GOT3 (cell line): ENCODE results near the gene TPPP2.
"Not testable (repeated sequence)": the region's sequence is repeated elsewhere in the genome, so short reads cannot be mapped to it uniquely, and the experiment has no call there.

Experiments
- DNase-seq: peaks from one replicate; lab custom pipeline; 2025; ENCODE audit warnings: mixed read lengths; lab: John Stamatoyannopoulos, UW

TPPP2 gene

DNA sequence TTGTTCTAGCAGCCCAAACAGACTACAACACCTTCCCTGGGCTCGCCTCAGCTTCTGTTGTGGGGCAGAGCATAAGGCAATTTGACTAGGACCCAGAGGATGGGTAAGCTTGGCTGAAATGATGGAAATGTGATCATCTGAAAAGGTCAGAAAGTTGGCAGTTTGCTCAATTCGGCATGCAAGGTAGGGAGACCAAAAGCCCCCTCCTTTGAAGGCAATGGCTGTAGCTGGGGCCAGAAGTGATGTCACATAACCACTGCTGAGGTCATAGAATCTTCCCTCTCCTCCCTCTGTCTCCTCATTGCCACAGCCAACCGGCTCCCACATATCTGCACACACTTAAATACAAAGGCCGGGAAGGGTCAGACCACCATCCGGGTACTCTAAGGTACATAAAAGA, at the start of gene TPPP2:
Gene TPPP2, plus strand, starts transcription at position 301 of the 400 bp plus-strand sequence. CDS start 365 bp downstream, outside the sequence.
- no peak for DNase-seq

DNA sequence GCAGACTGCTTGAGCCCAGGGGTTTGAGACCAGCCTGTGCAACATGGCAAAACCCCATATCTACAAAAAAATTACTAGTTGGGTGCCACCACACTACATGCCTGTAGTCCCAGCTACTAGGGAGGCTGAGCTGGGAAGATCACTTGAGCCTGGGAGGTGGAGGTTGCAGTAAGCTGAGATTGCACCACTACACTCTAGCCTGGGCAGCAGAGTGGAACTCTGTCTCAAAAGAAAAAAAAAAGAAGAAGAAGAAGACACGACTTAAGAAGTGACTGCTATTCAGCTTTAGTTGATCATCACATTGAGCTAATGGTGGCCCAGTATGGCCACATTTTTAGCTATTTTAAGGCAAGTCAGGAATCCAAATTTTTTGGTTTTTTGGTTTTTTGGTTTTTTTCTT, 49.1 kb upstream of the TPPP2 start:
- DNase-seq: no peak

DNA sequence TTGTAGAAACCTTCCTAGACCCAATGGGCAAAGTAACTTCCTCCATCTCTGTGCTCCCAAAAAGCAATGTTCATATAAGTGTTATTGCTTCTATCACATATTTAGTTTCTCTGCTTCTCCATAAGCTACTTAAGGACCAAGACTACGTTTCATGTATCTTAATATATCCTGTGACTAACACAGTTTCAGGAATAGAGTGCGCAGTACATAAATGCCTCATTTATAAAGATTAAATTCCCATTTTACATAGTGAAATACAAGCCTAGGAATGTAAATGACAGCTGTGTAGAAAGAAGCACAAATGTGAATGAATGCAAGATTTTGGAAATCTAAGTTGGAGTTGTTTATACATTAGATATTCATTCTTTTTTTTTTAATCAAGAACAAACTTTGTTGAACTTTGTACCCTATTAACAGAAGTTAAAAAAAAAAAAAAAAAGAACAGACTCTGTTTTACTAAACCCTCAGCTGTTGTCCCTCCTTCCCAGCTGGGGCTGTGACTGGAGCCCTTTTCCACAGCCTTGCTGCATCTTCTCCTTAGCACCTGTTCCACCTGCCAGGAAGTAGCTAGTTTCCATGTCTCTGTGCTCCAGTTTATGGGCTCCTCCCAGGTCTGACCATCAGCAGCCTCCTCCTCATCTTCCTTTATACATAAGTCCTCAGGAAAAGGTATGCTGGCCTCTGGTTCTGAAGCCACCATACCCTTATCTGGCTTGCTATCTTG, 47.2 kb upstream of the TPPP2 start:
- DNase-seq: no peak

DNA sequence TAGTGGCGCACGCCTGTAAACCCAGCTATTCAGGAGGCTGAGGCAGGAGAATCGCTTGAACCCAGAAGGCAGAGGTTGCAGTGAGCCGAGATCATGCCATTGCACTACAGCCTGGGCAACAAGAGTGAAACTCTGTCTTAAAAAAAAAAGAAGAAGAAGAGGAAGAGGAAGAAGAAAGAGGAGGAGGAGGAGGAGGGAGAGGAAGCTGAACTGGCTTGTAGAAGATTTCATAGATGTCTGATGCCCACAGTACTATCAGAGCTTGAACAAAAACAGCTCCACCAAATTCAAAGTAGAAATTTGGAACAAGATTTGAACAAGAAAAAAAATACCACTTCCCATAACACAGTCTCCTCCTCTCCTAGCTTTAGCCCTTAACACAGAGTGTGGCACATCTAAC, 44.4 kb upstream of the TPPP2 start:
- DNase-seq: not testable (repeated sequence)

DNA sequence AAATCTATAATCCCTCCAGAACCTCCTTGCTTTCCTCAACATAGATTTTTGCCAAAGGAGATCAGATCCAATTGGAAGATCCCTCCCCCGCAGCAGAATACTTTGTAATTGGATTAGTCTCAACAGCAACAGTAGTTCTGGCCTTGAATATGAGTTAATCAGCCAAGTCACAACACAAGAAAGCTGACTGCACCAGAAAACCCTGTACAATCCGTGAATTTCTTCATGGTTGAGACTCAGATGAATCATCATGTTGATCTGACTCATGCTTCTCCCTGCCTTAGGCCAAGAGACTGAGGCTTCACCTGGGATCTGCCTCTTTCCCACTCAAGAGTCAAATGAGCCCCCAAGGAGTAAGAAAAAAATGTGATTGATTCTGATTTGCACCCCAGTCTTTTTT, 43.2 kb upstream of the TPPP2 start:
- DNase-seq: no peak

DNA sequence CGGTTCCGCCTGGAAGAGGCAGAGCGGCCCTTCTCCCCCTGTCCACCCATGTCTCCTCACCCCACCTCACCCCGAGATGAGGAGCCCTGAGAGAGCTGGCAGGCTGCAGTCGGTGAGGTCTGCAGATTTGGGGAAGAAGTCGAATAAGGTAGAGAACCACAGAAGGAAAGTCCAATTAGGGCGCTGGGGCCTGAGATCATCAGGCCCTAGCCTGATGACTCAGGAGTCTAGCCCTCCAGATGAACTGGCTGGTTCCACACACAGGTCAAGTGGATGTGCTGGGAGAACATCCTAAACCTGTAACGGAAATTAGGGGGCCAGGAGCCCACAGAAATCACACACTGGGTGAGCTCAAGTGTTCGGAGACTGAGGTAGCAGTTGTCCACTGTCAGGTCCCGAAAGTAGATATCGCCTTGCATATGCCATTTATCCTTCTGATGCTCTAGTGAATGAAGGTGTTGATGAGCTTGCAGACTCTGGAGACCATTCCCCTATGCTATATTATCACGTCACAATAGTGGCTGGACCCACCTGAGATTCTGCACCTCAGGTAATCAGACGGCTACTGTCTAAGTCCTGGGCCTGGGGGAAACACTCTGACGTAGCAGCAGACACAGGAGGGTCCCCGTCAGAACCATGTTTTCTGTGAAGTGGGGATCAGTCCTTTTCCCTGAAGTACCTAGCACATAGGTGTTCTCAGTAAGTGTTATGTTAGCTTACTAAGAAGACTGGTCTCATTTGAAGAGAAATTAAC, 41.1 kb upstream of the TPPP2 start:
- DNase-seq: no peak

DNA sequence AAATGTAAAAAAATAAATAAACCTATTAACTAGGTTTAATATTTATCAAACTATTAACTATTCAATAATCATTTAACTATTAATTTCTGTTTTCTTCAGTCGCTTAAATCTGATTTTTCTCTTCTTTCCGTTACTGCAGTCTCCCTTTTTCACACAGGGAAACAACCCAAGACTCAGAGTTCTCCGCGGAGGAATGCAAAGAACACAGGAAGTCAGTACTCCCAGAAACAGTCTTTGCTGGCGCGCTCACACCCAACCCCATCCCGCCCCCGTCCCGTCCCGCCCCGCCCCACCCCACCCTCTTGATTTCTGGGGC, 40.6 kb upstream of the TPPP2 start:
- DNase-seq: no peak

GRCh38 chr14:20989787-20990600, 40.0 kb upstream of the TPPP2 start, which contains the start of gene METTL17:
METTL17 (plus strand) TSS chr14:20989980; CDS start chr14:20990003, 23 bp downstream.
- peak; percentile 40 for DNase-seq

- DNase-seq: no peak
Observed at GRCh38 chr14:20996521-20996920, 33.5 kb upstream of the TPPP2 start.

DNA sequence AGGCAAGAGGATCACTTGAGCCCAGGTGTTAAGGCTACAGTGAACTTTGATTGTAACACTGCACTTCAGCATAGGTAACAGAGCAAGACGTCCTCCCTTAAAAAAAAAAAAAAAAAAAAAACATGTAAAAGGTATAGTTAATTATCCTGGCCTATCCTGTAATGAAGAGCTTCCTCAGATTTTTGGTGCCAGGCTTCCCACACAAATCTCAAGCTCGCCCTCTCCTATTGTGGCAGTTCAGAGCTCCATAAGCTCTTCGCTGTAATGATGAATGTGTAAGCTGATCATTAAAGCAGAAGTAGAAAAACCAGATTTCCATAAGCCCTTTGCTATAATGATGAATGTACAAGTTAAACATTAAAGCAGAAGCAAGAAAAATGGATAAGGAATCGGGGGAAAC, 32.9 kb upstream of the TPPP2 start:
- DNase-seq: no peak

DNA sequence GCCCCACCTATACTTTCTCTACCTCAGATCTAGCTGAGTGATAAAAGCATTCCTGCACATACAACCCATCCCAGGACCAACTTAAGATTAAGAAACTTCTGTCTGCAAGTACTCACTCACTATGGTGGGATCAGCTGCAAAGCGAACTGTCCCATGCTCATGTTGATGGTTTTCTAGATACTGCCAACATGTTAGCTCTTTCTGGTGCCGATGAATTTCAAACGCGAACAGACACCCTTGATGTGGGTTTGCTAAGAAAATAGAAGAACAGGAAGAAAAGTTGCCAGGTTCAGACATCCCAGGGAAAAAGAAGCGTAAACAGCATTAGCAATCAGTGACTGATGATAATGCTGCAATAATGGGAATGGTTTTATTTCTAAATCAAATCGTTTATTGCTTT, 32.5 kb upstream of the TPPP2 start:
- DNase-seq: no peak

DNA sequence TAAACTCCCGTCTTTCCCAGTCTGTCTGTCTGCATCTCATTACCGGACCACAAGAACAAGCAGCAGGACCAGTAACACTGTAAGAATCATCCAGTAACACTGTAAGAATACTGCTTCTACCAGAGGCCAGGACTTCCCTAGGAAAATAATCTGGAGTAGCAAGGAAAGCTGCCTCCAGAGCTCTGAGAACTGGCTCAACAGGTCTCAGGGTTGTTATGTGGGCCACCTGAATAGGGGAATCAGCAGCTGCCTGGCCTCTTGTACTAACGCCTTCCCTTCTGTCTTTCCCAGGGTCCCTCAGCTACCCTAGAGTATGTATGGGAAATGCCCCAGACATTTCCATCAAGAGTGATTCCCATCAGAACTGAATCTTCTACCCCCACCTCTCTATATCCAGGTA, 31.9 kb upstream of the TPPP2 start:
- no peak for DNase-seq

GRCh38 chr14:20998674-20999366, 31.2 kb upstream of the TPPP2 start, which contains the start of gene SLC39A2:
SLC39A2 (plus strand) TSS chr14:20999293; CDS start chr14:20999447, 154 bp downstream.
- DNase-seq: no peak

- no peak for DNase-seq
Observed at GRCh38 chr14:20999591-20999990, 30.4 kb upstream of the TPPP2 start.

DNA sequence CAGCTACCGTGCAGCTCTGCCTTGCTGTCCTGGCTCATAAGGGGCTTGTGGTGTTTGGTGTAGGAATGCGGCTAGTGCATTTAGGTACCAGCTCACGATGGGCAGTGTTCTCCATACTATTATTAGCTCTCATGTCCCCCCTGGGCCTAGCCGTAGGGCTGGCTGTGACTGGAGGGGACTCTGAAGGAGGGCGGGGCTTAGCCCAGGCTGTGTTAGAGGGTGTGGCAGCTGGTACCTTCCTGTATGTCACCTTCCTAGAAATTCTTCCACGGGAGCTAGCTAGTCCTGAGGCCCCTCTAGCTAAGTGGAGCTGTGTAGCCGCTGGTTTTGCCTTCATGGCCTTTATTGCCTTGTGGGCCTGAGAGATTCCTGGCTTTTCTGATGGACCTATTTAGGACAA, 28.8 kb upstream of the TPPP2 start:
- no peak for DNase-seq

- DNase-seq: no peak
Observed at GRCh38 chr14:21003788-21004346, 26.1 kb upstream of the TPPP2 start.

GRCh38 chr14:21009721-21010120, 20.3 kb upstream of the TPPP2 start:
- not testable (repeated sequence) for DNase-seq

- DNase-seq: no peak
Observed at GRCh38 chr14:21011136-21011535, 18.9 kb upstream of the TPPP2 start.

DNA sequence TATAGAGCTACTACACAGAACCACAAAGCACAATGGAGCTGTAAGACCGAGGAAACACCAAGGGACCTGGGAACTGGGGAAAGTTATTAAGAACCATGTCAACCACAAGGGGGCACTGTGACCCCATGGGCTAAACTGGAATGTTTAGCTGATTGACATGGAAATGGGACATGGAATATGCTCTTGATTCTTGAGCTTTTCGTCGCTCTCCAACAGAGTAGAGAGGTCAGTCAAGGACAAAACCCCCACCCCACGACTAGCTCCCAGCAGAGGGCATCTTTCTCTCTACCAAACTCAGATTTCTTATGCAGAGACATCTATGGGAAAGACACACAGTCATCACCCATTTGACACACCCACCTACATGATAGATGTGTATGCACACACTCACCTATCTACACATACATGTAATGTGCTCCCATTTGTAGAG, 15.2 kb upstream of the TPPP2 start:
- no peak for DNase-seq

- DNase-seq: no peak
Observed at GRCh38 chr14:21015312-21015711, 14.7 kb upstream of the TPPP2 start.

DNA sequence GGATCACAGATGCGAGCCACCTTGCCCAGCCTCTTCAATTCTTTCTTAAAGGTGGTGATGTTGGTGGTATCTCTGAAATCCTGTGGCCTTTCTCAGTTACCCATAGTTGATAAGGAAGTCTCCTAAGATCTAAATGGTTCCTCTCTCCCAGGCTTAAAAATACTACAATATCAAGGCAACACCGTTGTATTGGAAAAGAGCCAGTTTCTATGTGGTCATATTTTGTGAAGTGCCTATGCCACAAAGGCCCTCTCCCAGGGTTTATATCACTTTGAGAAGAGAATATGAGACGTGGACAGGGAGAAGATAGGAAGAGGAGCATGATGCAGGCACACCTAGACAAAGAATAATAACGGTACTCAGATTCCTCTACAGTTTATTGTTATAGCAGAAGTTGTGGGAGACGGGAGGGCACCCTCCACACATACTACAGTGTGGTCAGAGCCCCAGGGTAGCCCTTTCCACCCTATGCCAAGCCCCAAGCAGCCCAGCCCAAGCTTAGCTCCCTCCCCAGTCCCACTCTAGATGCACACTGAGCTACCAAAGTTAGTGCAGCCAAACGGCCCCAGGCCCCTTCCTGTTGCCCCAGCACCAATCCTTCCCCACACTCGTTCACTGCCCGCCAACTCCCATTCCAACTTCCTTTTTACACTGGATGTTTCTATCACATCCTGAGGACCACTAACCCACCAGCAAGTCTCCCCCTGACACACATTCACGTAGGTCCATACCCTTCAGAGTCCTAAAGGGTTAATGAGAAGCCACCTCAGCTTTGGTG, 13.4 kb upstream of the TPPP2 start:
- no peak for DNase-seq
